Dermis microvascular lymphatic vessel endothelial cell (primary cell): ENCODE measurements around the gene RAB3GAP2. TPM values are rescaled to one million over a fixed set of nuclear protein-coding genes. Genes with fewer than 3 reads are reported as not detected.
"Not testable (repeated sequence)": the region's sequence is repeated elsewhere in the genome, so short reads cannot be mapped to it uniquely, and the experiment has no call there.

Source experiments
- DNase-seq, 2 donors: peaks; one replicate each; pipeline versions ENCODE4 v3.0.0 to v3.0.0-alpha.2; 2010; ENCODE audit warnings: low read depth in 2 of 2
- total RNA-seq: library from RNA; depleted of rRNA; stranded (reverse); fragments of >200 nt; gene quantifications from 2 replicates; pipeline ENCODE4 v1.2.1, GENCODE V29; 2014

RAB3GAP2 gene
- total RNA-seq, 1 donor from 2014 or later: 24.8 TPM

DNA sequence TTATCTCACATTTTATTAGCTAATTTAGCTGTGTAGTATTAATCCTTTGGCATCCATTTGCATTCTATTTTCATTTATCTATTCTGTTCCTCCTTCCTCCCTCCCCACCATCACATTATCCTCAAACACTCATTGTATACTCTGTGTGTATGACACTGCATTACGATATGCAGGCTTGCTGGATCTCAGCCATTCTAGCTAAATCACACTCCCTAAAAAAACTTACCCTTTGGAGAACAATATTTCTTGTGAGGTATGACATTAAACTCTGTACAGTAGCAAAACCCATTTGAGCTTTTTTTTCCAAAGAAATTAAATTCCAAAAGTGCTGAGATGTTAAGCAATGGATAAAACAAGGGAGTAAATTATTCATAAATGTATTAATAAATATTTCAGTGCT is 11.4 kb upstream of the RAB3GAP2 start:
- DNase-seq: no peak

DNA sequence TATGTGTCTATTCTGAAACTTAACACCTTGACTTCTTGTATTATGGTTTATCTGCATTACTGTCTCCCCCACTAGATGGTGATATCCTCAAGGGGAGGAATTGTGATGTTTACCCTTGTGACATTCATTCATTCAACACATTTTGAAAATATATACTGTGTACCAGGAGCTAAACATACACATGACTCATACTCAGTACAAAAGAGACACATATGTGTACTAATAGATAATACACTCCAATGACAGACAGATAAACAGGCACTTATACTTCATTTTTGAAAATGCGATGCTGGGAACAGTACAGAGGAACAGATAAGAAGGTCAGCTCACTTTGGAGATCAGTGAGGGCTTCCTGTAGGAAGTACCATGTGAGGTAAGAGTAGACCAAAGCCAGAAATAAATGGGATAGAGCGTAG is 8.9 kb upstream of the RAB3GAP2 start:
- peak in 1 of 2 donors; percentile 35 for DNase-seq

DNA sequence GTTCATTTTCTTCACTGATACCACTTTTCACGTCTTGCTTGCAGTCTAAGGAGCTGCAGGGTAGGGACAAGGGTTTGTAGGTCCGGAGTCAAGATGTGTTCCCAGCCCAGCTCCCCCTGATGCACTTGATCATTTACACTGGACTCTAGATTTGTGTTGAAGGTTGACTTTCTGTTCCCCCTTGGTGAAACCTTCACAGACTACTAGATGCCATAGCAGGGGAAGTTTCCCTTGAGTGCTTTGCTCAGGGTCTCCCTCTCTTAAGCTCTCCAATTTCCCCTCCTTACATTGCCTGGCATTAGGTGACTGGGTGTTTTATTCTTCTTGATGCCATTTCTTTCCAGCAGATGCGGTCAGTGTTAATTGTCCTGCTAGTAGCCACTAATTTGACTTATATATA is 8.0 kb upstream of the RAB3GAP2 start:
- DNase-seq: no peak

DNA sequence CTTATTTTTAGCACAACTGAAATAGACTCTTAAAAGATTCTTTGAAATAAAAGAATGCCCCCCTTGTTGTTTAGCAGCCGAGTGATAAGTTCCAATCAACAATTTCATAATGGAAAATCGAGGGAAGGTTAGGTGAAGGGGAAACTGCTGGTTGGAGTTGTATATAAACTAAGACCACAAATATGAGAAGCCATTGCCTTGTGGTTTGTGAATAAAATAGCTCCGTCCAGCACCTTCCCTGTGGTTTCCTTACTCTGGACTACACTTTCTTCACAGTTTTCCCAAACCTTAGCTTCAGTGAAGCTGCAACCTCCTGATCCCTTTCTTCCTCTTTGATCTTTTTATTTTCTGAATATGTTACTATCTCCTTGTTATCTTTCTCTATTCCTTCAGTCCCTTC is 6.7 kb upstream of the RAB3GAP2 start:
- no peak for DNase-seq

DNA sequence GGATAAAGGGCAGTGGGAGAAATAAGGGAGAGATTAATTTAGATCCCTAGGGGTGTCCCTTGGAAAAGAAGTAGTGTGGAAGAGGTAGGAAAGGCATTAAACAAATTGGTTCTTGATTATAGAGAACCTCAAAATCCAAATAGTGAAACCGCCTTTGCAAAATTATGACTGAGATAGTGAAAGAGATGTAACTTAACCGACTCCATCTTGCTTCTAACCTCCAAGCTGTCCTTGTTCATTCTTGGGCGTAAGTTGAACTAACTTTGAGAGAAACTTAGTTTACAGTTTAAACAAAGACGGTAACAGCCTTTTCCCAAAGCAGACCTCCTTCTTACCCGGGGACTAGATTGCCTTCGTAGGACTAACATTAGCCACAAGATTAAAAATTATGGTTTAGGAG is 3.2 kb upstream of the RAB3GAP2 start:
- no peak for DNase-seq

DNA sequence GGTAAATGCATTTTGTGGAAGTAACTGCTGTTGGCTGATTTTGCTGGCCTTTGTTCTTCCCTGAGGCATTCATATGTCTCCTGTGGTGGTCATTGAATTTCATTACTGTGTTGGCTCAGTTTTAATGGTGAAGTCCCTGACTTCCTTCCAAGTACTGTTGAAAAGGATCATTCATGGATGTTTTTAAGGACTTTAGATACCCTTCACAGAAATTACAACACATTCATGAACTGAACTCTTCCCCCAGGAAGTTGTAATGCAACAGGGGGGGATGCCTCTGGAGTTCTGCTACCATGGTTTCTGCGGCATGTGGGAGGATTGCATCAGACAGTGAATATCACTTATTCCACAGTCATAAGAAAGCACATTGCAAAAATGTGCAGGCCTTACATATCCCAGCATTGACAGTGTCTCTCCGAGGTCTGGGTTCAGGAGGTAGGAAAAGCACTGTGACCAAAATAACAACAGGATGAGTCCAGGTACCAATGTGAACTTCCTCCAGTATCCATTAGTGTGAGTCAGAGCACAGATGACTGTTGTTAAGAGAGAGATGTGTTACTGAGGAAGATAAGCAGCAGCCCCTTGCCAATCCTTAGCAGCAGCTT is 2.1 kb upstream of the RAB3GAP2 start:
- no peak for DNase-seq

DNA sequence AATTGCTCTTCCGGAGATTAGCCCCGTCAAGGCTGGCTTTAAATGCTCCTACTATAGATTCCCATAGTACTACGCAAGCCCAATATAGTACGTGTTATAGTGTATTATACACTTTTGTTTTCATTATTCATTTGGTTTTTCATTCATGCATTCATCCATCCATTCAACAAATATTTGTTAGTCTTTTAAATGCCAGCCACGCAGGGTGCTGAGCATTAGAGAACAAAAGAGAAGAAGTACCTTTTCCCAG is 513 bp upstream of the RAB3GAP2 start:
- DNase-seq: no peak

DNA sequence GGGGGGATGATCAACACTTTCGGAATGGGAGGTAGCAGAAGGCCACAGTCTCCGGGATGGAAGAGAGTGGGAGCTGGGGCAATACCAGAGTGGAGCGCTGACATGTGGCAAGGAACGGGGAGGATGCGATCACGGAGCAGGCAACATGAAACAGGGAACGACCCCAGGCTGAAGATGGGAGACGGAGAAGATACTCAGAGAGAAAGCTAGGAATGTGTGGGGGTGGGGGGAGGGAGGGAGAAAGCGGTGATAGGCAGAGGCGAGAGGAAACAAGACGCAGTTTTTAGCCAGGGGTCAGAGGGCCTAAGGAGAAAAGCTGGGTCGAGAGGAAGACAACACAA is 577 bp downstream of the RAB3GAP2 start:
- peak in 1 of 2 donors; percentile 20 for DNase-seq

DNA sequence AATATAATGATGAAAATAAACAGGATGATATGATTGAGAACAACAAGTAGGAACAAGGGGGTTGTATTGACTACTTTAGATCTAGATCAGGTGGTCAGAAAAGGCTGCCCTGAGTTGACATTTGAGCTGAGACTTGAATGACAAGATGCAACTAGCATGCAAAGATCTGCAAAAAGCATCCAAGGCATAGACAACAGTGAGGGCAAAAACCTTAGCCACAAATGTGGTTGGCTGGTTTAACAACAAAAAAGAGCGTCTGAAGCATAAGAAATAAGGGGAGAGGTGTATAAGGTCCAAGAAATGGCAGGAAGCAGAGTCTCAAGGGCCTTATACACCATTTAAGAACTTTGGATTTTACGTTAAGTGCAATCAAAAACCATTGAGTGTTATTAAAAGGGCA is 3.2 kb downstream of the RAB3GAP2 start:
- DNase-seq: no peak

DNA sequence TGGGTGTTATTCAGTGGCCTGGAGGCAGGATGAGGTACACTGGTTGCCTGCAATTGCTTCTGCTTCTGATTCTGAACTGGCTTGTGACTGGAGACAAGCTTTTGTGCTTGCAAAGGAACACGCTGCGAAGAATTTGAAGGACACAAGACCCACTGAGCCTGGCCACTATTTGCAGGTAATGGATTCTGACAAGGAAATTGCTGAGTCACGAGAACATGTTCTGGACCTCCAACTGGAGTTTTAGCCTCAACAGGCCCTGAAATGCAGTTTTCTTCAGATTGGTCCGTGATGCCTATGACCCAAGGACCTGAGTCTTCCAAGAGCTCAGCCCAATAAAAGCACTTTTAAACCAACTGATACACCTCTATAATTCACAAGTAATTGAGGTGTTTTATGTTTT is 4.6 kb downstream of the RAB3GAP2 start:
- DNase-seq: no peak

DNA sequence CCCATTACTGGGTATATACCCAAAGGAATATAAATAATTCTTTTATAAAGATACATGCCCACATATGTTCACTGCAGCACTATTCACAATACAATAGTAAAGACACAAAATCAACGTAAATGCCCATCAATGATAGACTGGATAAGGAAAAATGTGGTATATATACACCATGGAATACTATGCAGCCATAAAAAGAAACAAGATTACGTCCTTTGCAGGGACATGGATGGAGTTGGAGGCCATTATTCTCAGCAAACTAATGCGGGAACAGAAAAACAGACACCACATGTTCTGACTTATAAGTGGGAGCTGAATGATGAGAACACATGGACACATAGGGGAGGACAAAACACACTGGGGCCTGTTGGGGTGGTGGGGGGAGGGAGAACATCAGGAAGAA is 12.0 kb downstream of the RAB3GAP2 start:
- not testable (repeated sequence) for DNase-seq

DNA sequence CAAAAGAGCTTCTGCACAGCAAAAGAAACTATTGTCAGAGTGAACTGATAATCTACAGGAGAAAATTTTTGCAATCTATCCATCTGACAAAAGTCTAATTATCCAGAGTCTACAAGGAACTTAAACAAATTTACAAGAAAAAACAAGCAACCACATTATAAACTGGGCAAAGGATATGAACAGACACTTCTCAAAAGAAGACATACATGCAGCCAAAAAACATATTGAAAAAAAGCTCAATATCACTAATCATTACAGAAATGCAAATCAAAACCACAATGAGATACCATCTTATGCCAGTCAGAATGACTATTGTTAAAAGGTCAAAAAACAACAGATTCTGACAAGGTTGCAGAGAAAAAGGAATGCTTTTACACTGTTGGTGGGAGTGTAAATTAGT is 12.5 kb downstream of the RAB3GAP2 start:
- not testable (repeated sequence) for DNase-seq

DNA sequence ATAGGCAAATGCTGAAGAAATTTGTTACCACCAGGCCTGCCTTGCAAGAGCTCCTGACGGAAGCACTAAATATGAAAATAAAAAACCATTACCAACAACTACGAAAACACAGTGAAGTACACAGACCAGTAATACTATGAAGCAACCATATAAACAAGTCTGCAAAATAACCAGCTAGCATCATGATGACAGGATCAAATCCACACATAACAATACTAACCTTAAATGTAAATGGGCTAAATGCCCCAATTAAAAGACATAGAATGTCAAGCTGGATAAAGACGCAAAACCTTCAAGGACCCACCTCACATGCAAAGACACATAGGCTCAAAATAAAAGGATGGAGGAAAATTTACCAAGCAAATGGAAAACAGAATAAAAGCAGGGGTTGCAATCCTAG is 16.1 kb downstream of the RAB3GAP2 start:
- not testable (repeated sequence) for DNase-seq

DNA sequence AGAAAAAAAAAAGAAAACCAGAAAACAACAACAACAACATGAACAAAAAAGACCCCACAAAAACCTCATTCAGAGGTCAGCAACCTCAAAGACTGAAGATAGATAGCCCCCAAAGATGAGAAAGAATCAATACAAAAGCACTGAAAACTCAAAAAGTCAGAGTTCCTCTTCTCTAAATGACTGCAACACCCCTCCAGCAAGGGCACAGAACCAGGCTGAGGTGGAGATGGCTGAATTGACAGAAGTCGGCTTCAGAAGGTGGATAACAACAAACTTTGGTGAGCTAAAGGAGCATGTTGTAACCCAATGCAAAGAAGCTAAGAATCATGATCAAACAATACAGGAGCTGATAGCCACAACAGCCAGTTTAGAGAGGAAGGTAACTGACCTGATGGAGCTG is 17.0 kb downstream of the RAB3GAP2 start:
- no peak for DNase-seq

DNA sequence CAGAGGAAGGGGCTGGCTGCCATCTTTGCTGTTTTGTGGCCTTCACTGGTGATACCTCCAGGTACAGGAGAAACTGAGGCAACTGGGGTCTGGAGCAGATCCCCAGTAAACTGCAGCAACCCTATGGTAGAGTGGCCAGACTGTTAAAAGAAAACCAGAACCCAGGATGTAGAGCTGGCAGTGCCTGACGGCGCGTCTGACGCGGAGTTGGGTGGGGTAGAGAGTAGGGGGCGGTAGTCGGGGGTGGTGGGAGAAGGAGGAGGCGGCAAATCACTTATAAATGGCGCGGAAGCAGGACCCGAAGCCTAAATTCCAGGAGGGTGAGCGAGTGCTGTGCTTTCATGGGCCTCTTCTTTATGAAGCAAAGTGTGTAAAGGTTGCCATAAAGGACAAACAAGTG is 19.0 kb downstream of the RAB3GAP2 start:
- DNase-seq: not testable (repeated sequence)

DNA sequence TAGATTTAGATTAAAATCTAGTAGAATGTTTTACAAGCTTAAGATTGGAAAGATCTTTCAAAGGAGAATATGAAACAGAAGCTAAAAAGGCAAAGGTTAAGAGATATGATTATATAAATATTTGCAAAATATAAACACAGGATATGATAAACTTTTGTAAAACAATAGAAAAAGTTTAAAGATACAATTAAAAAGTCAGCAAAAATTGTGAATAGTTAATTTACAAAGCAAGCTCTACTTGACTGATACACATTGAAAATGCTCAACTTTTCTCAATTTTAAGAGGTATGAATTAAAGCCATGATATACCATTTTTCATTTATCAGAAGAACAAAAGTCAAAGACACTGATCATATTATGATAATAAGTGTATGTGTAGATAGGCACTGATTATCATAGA is 21.0 kb downstream of the RAB3GAP2 start:
- no peak for DNase-seq

DNA sequence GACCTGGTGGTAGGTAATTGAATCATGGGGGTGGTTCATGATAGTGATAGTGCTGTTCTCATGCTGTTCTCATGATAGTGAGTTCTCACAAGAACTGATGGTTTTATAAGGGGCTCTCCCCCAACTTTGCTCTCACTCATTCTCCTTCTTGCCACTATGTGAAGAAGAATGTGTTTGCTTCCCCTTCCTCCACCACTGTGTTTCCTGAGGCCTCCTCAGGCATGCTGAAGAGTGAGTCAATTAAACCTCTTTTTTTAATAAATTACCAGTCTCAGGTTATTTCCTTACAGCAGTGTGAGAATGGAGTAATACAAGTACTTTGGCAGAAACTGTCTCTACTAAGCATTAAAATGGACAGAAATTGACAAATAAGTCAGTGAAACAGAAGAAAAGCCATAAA is 21.6 kb downstream of the RAB3GAP2 start:
- DNase-seq: peak in 1 of 2 donors; percentile 2

DNA sequence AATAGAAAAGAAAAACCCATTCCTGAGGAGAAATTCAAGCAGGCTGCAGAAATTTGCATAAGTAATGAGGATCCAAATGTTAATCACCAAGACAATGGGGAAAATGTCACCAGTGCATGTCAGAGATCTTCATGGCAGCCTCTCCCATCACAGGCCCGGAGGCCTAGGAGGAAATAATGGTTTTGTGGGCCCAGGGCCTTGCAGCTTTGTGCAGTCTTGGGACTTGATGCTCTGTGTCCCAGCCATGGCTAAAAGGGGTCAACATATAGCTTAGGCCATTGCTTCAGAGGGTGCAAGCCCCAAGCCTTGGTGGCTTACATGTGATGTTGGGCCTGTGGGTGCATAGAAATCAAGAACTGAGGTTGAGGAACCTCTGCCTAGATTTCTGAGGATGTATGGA is 22.7 kb downstream of the RAB3GAP2 start:
- no peak for DNase-seq

DNA sequence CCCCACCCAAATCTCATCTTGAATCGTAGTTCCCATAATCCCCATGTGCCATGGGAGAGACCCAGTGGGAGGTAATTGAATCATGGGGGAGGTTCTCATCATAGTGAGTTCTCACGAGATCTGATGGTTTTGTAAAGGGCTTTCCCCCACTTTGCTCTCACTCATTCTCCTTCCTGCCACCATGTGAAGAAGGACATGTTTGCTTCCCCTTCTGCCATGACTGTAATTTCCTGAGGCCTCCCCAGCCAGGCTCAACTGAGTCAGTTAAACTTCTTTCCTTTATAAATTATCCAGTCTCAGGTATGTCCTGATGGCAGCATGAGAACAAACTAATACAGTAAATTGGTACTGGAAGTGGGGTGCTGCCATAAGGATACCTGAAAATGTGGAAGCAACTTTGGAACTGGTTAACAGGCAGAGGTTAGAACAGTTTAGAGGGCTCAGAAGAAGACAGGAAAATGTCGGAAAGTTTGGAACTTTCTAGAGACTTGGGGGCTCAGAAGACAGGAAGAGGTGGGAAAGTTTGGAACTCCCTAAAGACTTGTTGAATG is 23.5 kb downstream of the RAB3GAP2 start:
- DNase-seq: not testable (repeated sequence)

DNA sequence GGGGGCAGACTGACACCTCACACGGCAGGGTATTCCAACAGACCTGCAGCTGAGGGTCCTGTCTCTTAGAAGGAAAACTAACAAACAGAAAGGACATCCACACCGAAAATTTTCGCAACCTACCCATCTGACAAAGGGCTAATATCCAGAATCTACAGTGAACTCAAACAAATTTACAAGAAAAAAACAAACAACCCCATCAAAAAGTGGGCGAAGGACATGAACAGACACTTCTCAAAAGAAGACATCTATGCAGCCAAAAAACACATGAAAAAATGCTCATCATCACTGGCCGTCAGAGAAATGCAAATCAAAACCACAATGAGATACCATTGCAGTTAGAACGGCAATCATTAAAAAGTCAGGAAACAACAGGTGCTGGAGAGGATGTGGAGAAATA is 26.4 kb downstream of the RAB3GAP2 start:
- not testable (repeated sequence) for DNase-seq

DNA sequence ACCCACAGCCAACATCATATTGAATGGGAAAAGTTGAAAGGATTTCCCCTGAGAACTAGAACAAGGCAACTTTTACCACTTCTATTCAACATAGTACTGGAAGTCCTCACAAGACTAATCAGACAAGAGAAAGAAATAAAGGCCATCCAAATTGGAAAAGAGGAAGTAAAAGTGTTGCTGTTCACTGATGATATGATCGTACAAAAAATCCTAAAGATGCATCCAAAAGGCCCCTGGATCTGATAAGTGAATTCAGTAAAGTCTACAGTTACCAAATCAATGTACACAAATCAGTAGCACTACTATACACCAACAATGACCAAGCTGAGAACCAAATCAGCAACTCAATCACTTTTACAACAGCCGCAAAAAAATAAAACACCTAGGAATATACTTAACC is 28.3 kb downstream of the RAB3GAP2 start:
- DNase-seq: no peak

DNA sequence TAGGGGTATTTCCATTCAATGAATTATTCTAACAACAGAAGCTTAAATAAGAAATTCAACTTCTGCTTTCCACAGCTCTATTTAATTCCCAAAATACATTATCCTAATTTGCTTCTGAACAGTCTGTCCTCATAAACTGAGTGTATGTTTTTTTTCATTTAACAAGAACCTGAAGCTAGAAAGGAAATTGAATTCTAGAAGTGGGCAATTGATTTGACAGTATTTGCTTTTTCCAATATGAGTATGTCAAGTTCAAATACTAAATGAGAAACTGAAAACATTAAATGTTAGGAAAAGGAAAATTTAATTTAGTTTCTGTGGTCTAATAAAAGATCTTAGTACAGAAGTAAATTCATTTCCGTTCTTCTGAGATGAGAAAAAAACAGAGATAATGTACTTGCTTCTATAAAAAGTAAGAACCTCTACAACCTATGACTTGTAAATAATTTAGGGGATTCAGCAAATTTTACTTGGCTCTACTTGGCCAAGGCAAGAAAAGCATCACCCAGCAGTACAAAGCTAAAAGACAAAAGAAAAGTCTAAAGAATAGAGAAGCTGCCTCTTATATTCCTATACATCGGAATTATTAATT is 31.1 kb downstream of the RAB3GAP2 start:
- no peak for DNase-seq

DNA sequence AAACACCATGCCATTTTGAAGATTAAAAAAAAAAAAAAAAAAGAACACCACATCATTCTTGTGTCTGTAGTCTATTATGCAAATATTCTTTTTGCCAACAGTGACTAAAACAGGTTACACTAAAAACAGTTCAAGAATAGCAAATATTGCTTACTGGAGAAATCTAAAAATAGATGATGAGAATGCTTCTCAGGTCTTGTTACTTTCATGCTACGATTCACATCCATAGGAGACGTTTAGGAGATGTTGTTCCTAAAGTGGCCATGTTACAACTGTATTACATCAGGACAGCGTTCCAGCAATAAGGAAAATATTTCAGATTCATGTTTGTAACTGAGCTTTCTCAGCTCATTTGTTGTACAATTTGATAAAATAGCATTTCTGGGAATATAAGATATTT is 32.3 kb downstream of the RAB3GAP2 start:
- no peak for DNase-seq

DNA sequence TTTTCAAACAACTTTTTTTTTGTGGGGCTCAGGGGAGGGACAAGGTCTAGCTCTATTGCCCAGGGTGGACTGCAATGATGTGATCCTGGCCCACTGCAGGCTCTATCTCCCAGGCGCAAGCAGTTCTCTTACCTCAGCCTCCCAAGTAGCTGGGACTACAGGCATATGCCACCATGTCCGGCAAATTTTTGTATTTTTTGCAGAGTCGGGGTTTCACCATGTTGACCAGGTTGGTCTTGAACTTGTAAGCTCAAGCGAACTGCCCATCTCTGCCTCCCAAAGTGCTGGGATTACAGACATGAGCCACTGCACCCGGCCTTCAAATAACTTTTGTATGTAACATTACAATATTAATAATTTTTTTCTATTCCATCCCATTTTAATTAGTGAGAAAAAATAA is 33.0 kb downstream of the RAB3GAP2 start:
- no peak for DNase-seq
